KBM-7 (cell line): ENCODE results near the gene UQCRH.
"Not testable (repeated sequence)": the region's sequence is repeated elsewhere in the genome, so short reads cannot be mapped to it uniquely, and the experiment has no call there.

Source experiments
- DNase-seq: peaks from one replicate; pipeline ENCODE4 v3.0.0-alpha.2; 2015
- in situ Hi-C: fragments of 300-500 bp; cut with MboI; formaldehyde crosslinking; loops from 2 replicates; pipeline ENCODE4 v1.14.3; 2020; ENCODE audit warnings: low sequenced_read_pairs, low pct_unique_long_range_greater_than_20kb, mixed read lengths

Gene UQCRH

DNA sequence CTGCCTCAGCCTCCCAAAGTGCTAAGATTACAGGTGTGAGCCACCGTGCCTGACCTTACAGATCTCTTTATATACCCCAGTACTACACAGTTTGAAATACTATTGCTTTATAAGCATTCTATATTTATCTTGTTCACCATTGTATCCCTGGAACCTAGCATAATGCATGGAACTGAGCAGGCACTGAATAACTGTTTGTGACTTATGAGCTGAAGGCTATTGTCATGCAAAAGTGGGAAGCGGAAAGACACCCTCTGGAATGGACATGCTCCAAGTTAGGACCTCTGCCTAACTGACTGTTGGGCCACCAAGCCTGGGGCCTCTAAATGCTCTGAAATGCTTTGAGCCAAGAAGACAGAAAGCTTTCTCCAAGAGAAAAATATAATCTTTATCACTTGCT, 8.2 kb upstream of the UQCRH start:
- DNase-seq, result no peak
- in situ Hi-C loops, result no loop called here

GRCh38 chr1:46298387-46298786, 5.1 kb upstream of the UQCRH start:
- in situ Hi-C loops, result no loop called here
- no peak for DNase-seq

- in situ Hi-C loops, result no loop called here
- peak; percentile 27 for DNase-seq
These were observed 2.7 kb upstream of the UQCRH start for GRCh38 chr1:46300673-46301405.

DNA sequence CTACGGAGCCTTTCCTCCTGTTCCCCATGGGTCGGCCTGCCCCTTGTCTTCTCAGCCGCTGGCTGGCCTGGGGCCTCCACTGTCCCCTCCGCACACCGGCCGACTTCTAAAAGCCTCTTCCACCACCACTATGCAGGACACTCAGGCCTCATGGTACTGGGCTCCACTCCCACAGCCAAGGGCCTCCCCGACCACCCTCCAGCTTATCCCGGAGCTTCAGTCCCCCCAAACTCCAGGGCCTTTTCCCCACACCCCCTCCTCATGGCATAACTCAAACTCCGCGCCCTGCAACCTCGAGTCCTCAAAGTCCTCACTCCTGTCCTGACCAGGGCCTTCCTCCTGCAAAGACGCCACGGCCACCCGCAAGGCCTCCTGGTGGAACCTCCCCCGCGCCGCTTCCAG, 2.1 kb upstream of the UQCRH start:
- DNase-seq, result no peak
- in situ Hi-C loops, result no loop called here

GRCh38 chr1:46301808-46302640, 1.5 kb upstream of the UQCRH start:
- in situ Hi-C loops, result no loop called here
- DNase-seq, result peak; percentile 59

DNA sequence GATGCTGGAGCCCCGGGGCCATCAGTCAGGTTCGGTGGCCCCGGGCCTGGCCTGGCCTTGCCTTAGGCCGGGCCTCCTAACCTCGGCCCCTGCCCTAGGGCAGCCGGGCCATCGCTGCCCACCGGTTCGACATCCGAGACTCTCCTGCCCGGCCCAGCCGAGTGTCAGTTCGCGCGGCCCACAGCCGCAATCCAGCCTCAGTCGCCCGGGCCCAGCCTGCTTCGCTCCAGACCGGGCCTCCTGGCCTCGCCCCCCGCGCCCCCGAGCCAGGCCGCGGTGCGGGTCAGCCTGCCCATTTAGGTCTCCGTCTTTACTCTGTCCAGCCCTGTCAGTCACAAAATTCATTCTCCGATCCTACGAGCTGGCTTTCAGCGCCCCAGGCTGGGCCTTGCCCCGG, 859 bp upstream of the UQCRH start:
- in situ Hi-C loops, result no loop called here
- peak; percentile 34 for DNase-seq

GRCh38 chr1:46303872-46304326, 401 bp downstream of the UQCRH start:
- in situ Hi-C loops, result no loop called here
- no peak for DNase-seq

DNA sequence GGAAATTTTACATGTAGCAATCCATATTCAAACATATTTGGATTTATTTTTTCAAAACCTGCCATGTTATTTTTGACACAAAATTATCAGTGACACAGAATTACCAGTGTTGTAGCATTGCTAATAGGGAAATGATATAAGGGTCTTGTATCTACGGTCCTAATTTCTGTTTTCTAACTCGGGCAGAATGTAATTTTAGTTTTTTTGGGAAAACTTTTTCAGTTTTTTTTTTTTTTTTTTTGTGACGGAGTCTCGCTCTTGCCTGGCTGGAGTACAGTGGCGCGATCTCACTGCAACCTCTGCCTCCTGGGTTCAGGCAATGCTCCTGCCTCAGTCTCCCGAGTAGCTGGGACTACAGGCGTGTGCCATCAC, 2.6 kb downstream of the UQCRH start:
- in situ Hi-C loops, result no loop called here
- DNase-seq, result no peak

DNA sequence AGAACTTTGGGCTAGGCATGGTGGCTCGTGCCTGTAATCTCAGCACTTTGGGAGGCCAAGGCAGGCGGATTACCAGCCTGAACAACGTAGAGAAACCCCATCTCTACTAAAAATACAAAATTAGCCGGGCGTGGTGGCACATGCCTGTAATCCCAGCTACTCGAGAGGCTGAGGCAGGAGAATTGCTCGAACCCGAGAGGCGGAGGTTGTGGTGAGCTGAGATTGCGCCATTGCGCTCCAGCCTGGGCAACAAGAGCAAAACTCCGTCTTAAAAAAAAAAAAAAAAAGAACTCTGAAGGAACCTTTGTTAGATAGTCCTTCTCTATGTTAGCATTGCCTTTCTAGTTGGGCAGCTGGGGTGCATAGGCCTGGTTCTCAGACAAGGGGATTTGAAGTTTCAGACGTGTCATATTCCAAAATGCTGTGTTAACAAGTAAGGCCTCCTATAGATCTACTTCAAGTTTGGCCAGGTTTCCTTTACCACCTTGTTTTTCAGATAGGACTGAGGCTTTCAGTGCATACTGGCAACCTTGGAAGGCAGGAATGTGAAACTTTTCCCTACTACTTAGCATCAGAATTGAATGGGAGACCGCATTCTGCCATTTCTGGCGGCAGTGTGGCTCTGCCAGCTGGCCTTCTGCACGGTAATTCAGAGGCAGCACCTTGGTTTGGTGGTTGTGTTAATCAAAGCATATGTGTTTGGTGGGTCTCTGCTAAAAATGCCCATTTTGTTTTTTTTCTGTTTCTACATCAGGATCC, 6.1 kb downstream of the UQCRH start:
- in situ Hi-C loops, result no loop called here
- DNase-seq, result no peak

- no peak for DNase-seq
- in situ Hi-C loops, result no loop called here
These were observed 6.8 kb downstream of the UQCRH start for GRCh38 chr1:46310321-46310720.

DNA sequence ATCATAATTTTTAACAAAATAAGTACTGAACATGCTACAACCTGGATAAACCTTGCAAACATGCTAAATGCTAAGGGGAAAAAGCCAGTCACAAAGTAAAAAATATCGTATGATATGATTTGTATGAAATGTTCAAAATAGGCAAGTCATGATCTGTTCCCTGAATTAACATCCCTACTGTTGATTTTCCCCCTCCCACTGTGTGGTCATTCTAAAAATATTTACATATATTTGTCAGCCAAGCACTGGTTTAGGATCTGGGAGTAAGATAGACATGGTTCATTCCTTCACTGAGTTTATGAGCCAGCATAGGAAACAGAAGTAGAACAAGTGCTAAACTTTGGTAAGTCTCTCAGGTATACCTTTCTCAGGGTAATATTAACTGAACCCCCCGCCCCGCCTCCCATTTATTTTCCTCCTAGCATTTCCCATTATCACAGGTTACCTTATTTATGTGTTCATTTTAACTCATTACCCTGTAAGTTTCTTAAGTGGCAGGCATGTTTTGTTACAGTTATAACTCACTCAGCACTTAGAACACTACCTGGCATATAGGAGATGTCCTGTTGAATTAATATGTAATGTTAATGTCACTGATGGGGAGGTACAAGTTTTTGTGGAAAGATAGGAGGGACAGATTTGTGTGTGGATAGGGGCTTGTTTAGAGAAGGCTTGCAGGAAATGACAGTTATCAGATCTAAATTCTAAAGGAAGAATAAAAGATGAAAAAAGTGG, 12.3 kb downstream of the UQCRH start:
- no peak for DNase-seq
- in situ Hi-C loops, result no loop called here

- in situ Hi-C loops, result no loop called here
- DNase-seq, result no peak
These were observed 13.8 kb downstream of the UQCRH start for GRCh38 chr1:46317323-46317722.

DNA sequence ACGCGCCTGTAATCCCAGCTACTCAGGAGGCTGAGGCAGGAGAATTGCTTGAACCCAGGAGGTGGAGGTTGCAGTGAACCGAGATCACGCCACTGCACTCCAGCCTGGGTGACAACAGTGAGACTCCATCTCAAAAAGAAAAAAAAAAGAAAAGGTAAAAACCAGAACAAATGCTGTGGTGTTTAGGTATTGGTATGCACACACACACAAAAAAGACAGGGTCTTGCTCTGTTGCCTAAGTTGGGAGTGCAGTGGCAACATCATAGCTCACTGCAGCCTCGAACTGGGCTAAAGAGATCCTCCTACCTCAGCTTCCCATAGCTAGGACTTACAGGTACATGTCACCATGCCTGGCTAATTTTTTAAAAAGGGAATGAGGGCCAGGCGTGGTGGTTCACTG, 15.8 kb downstream of the UQCRH start:
- DNase-seq, in situ Hi-C loops: not testable (repeated sequence)

DNA sequence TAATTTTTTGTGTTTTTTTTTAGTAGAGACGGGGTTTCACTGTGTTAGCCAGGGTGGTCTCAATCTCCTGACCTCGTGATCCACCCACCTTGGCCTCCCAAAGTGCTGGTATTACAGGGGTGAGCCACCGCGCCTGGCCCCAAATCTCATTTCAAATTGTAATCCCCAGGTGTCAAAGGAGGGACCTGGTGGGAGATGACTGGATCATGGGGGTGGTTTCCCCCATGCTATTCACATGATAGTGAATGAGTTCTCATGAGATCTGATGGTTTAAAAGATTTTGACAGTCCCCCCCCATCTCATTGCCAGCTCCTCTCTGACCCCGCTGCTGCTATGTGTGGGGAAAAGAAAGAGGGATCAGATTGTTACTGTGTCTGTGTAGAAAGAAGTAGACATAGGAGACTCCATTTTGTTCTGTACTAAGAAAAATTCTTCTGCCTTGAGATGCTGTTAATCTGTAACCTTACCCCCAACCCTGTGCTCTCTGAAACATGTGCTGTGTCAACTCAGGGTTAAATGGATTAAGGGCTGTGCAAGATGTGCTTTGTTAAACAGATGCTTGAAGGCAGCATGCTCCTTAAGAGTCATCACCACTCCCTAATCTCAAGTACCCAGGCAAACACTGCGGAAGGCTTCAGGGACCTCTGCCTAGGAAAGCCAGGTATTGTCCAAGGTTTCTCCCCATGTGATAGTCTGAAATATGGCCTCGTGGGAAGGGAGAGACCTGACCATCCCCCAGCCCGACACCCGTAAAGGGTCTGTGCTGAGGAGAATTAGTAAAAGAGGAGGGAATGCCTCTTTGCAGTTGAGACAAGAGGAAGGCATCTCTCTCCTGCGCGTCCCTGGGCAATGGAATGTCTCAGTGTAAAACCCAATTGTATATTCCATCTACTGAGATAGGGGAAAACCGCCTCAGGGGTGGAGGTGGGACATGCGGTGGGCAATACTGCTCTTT, 16.7 kb downstream of the UQCRH start:
- DNase-seq, in situ Hi-C loops: not testable (repeated sequence)

- DNase-seq, in situ Hi-C loops: not testable (repeated sequence)
These were observed 18.7 kb downstream of the UQCRH start for GRCh38 chr1:46322191-46322590.

GRCh38 chr1:46325285-46326076, 22.0 kb downstream of the UQCRH start:
- in situ Hi-C loops, DNase-seq: not testable (repeated sequence)

GRCh38 chr1:46328182-46328581, 24.7 kb downstream of the UQCRH start:
- in situ Hi-C loops, DNase-seq: not testable (repeated sequence)
